D721Med (cell line): ENCODE results near the gene PHYKPL.

ENCODE experiments used
- DNase-seq: peaks from one replicate; pipeline ENCODE4 v3.0.0; 2011; ENCODE audit warnings: low spot score; ENCODE audit not compliant: insufficient read length
- FAIRE-seq: peaks from 2 replicates; lab custom pipeline; 2011; peaks lifted over from hg19 to GRCh38; lab: Jason Lieb, UNC
- CTCF ChIP-seq: IDR thresholded peaks from 2 replicates; pipeline ENCODE4 v1.5.1; 2012; ENCODE audit warnings: mild to moderate bottlenecking, control low read depth; ENCODE audit not compliant: insufficient read depth; ENCODE audit errors: missing control alignments

PHYKPL gene

GRCh38 chr5:178228609-178229008 lies 4.0 kb downstream of the PHYKPL start:
- FAIRE-seq (no peak), DNase-seq (no peak)
- TF ChIP-seq CTCF, result no peak

- no peak for TF ChIP-seq CTCF
- DNase-seq (no peak), FAIRE-seq (no peak)
Observed at GRCh38 chr5:178227929-178228328, 4.7 kb downstream of the PHYKPL start.

GRCh38 chr5:178227138-178227659 lies 5.4 kb downstream of the PHYKPL start:
- FAIRE-seq (no peak), DNase-seq (no peak)
- no peak for TF ChIP-seq CTCF

- no peak for FAIRE-seq
- no peak for TF ChIP-seq CTCF
- DNase-seq, result no peak
Observed at GRCh38 chr5:178225174-178225573, 7.4 kb downstream of the PHYKPL start.

- no peak for DNase-seq
- TF ChIP-seq CTCF, result no peak
- FAIRE-seq, result no peak
Observed at GRCh38 chr5:178224403-178224802, 8.2 kb downstream of the PHYKPL start.

GRCh38 chr5:178223828-178224335 lies 8.7 kb downstream of the PHYKPL start:
- DNase-seq, result no peak
- FAIRE-seq, result no peak
- TF ChIP-seq CTCF, result no peak

GRCh38 chr5:178223196-178223773 lies 9.3 kb downstream of the PHYKPL start:
- TF ChIP-seq CTCF, result no peak
- DNase-seq (no peak), FAIRE-seq (no peak)
